Gastroesophageal sphincter (tissue), 3 donors: ENCODE measurements around the gene NCF4.

Experiments used
- EP300 ChIP-seq: sonication (generic); formaldehyde crosslinking; IDR thresholded peaks from one replicate; pipeline ENCODE4 v1.6.1; 2017; ENCODE audit warnings: antibody characterized with exemption, mild to moderate bottlenecking
- POLR2A ChIP-seq, 2 donors: fragments of 450-650 bp; IDR thresholded peaks; one replicate each; pipeline ENCODE4 v1.6.1; 2017; ENCODE audit warnings: antibody characterized with exemption in 2 of 2, mild to moderate bottlenecking in 2 of 2, moderate library complexity in 1 of 2
- POLR2AphosphoS5 ChIP-seq: sonication (generic); formaldehyde crosslinking; IDR thresholded peaks from one replicate; pipeline ENCODE4 v1.6.1; 2017; ENCODE audit warnings: antibody characterized with exemption
- TF ChIP-seq, protein P1 (sequence below), 4 experiments: fragments of 200-600 bp in 2 of 4; fragments of 450-650 bp in 2 of 4; sonication (generic) in 1 of 4; IDR thresholded peaks; one replicate each; pipeline ENCODE4 v1.5.1; 2017 to 2019; ENCODE audit warnings: antibody characterized with exemption in 4 of 4, mild to moderate bottlenecking in 2 of 4, moderate library complexity in 2 of 4

GRCh38 chr22:36923131-36923788 is 62.5 kb downstream of the NCF4 start:
- TF ChIP-seq POLR2A (IDR thresholded peaks at IDR 0.05): no peak
- TF ChIP-seq, protein P1, sequence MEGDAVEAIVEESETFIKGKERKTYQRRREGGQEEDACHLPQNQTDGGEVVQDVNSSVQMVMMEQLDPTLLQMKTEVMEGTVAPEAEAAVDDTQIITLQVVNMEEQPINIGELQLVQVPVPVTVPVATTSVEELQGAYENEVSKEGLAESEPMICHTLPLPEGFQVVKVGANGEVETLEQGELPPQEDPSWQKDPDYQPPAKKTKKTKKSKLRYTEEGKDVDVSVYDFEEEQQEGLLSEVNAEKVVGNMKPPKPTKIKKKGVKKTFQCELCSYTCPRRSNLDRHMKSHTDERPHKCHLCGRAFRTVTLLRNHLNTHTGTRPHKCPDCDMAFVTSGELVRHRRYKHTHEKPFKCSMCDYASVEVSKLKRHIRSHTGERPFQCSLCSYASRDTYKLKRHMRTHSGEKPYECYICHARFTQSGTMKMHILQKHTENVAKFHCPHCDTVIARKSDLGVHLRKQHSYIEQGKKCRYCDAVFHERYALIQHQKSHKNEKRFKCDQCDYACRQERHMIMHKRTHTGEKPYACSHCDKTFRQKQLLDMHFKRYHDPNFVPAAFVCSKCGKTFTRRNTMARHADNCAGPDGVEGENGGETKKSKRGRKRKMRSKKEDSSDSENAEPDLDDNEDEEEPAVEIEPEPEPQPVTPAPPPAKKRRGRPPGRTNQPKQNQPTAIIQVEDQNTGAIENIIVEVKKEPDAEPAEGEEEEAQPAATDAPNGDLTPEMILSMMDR (IDR thresholded peaks at IDR 0.05): no peak
- TF ChIP-seq POLR2AphosphoS5: no peak
- TF ChIP-seq EP300: no peak
